Right atrium auricular region (tissue), 2 donors: Measurements from ENCODE around the gene ELOVL4. TPM values are rescaled to one million over a fixed set of nuclear protein-coding genes. Genes with fewer than 3 reads are reported as not detected.

ENCODE experiments used
- DNase-seq: peaks from one replicate; pipeline ENCODE4 v3.0.0-alpha.2; 2019; ENCODE audit warnings: low spot score
- H3K27ac ChIP-seq, 2 donors: fragments of 200-600 bp; sonication (generic); 1 replicate in 1 of 2; 2 replicates in 1 of 2; pipeline ENCODE4 v1.5.1; 2016 to 2019
- H3K27me3 ChIP-seq, 2 donors: fragments of 200-600 bp; sonication (generic); one replicate each; pipeline versions ENCODE4 v1.5.1 to v1.6.0; 2017 to 2019
- H3K36me3 ChIP-seq: fragments of 200-600 bp; sonication (generic); one replicate; pipeline ENCODE4 v1.5.1; 2016
- H3K4me1 ChIP-seq, 2 donors: fragments of 200-600 bp; sonication (generic); one replicate each; pipeline versions ENCODE4 v1.5.1 to v1.6.0; 2017 to 2019
- H3K4me3 ChIP-seq, 2 donors: fragments of 200-600 bp; sonication (generic); 1 replicate in 1 of 2; 2 replicates in 1 of 2; pipeline ENCODE4 v1.5.1; 2017 to 2019; ENCODE audit warnings: mild to moderate bottlenecking in 1 of 2, moderate library complexity in 1 of 2
- H3K9me3 ChIP-seq, 2 donors: fragments of 200-600 bp; sonication (generic); one replicate each; pipeline ENCODE4 v1.5.1; 2019
- CTCF ChIP-seq, 2 donors: fragments of 200-600 bp; sonication (generic); IDR thresholded peaks; one replicate each; pipeline ENCODE4 v1.5.1; 2019; ENCODE audit warnings: antibody characterized with exemption in 2 of 2
- total RNA-seq, 2 donors: library from RNA; depleted of rRNA; stranded (reverse); fragments of >200 nt; gene quantifications; one replicate each; pipeline ENCODE4 v1.1.0, GENCODE V29; 2016

ELOVL4 gene
- total RNA-seq, 2 donors from 2014 or later: 0.44 to 1.4 TPM

- Histone ChIP-seq H3K36me3 (no peaks in the 10 kb centered on the region), H3K4me3 (no peak overlapping the region), H3K4me1 (no peaks in the 10 kb centered on the region), H3K9me3 (no peaks in the 10 kb centered on the region), H3K27ac (no peak overlapping the region), H3K27me3 (no peaks in the 10 kb centered on the region)
- no peak for DNase-seq
- TF ChIP-seq CTCF (IDR thresholded peaks at IDR 0.05): no peak
Measured at GRCh38 chr6:79954849-79955248, 7.5 kb upstream of the ELOVL4 start.

GRCh38 chr6:79949233-79949632 is 1.9 kb upstream of the ELOVL4 start:
- Histone ChIP-seq H3K27me3 (peaks cover 0 to 3% of the 10 kb centered on the region in 2 donors), H3K36me3 (no peaks in the 10 kb centered on the region), H3K27ac (no peak overlapping the region), H3K4me3 (no peak overlapping the region), H3K9me3 (no peaks in the 10 kb centered on the region), H3K4me1 (peaks cover 0 to 20% of the 10 kb centered on the region in 2 donors)
- peak in 1 of 2 donors; percentile 58 for TF ChIP-seq CTCF (IDR thresholded peaks at IDR 0.05)
- DNase-seq: no peak

- Histone ChIP-seq H3K27ac (peak overlapping the region in 1 of 2 donors; percentile 7), H3K27me3 (peaks cover 0 to 3% of the 10 kb centered on the region in 2 donors)
Measured at GRCh38 chr6:79946272-79947190, 822 bp downstream of the ELOVL4 start.

GRCh38 chr6:79943133-79943532 is 4.2 kb downstream of the ELOVL4 start:
- Histone ChIP-seq H3K27me3 (peaks cover 0 to 3% of the 10 kb centered on the region in 2 donors), H3K4me3 (no peak overlapping the region), H3K36me3 (no peaks in the 10 kb centered on the region), H3K27ac (no peak overlapping the region), H3K9me3 (no peaks in the 10 kb centered on the region), H3K4me1 (peaks cover 0 to 20% of the 10 kb centered on the region in 2 donors)
- no peak for TF ChIP-seq CTCF (IDR thresholded peaks at IDR 0.05)
- no peak for DNase-seq

More at GRCh38 chr6:79946272-79947190, 822 bp downstream of the ELOVL4 start:
- TF ChIP-seq CTCF (IDR thresholded peaks at IDR 0.05): no peak
- no peak for DNase-seq
- Histone ChIP-seq H3K4me1 (peaks cover 0 to 20% of the 10 kb centered on the region in 2 donors), H3K9me3 (no peaks in the 10 kb centered on the region), H3K36me3 (no peaks in the 10 kb centered on the region), H3K4me3 (peak overlapping the region; percentile 46 to 60)

- Histone ChIP-seq H3K27ac (no peak overlapping the region), H3K9me3 (no peaks in the 10 kb centered on the region), H3K4me1 (peaks cover 0 to 8% of the 10 kb centered on the region in 2 donors), H3K27me3 (peaks cover 0 to 3% of the 10 kb centered on the region in 2 donors), H3K4me3 (no peak overlapping the region), H3K36me3 (no peaks in the 10 kb centered on the region)
- no peak for DNase-seq
- TF ChIP-seq CTCF (IDR thresholded peaks at IDR 0.05): no peak
Measured at GRCh38 chr6:79941489-79942151, 5.7 kb downstream of the ELOVL4 start.
